ENCODE results near the gene CYBA.

GRCh38 chr16:88665148-88665547 lies 14.3 kb upstream of the CYBA start:
- TF ChIP-seq CTCF (IDR thresholded peaks at IDR 0.05) (no peak), POLR2AphosphoS5 (IDR thresholded peaks at IDR 0.05) (no peak), POLR2A (IDR thresholded peaks at IDR 0.05) (no peak)

Measured in breast epithelium (tissue), 3 donors.